Measurements from ENCODE around the gene PRRC2C.

DNA sequence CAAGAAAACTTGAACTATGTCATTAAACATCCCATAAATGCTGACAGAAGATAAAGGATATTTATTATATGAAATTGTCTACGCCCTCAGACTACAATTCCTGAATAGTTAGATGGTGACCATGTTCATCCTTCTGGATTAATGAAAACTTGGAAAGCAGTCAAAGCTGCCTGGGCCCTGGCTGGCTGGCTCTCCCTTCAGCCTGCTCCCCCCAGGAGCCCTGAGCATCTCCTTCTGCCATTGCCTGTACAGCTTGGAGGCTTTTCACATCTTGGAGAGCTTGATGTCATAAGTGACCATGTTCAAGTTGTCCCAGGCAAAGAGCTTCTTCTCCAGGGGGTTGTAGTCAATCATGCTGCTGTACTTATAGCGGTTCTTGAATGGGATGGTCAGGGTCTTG lies 150.3 kb downstream of the PRRC2C start:
- TF ChIP-seq, protein P1, sequence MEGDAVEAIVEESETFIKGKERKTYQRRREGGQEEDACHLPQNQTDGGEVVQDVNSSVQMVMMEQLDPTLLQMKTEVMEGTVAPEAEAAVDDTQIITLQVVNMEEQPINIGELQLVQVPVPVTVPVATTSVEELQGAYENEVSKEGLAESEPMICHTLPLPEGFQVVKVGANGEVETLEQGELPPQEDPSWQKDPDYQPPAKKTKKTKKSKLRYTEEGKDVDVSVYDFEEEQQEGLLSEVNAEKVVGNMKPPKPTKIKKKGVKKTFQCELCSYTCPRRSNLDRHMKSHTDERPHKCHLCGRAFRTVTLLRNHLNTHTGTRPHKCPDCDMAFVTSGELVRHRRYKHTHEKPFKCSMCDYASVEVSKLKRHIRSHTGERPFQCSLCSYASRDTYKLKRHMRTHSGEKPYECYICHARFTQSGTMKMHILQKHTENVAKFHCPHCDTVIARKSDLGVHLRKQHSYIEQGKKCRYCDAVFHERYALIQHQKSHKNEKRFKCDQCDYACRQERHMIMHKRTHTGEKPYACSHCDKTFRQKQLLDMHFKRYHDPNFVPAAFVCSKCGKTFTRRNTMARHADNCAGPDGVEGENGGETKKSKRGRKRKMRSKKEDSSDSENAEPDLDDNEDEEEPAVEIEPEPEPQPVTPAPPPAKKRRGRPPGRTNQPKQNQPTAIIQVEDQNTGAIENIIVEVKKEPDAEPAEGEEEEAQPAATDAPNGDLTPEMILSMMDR (IDR thresholded peaks at IDR 0.05), result no peak
- TF ChIP-seq POLR2A (IDR thresholded peaks at IDR 0.05), result no peak

Data from thyroid gland (tissue), 4 donors.